PC-3 (cell line): Measurements from ENCODE around the gene APOD. TPM values are rescaled to one million over a fixed set of nuclear protein-coding genes. Genes with fewer than 3 reads are reported as not detected.

Experiments used
- ATAC-seq: fragments of 200-7000 bp; cut with Tn5 transposase; 2 replicates; pipeline ENCODE4 v1.9.1; 2020; ENCODE audit warnings: mild to moderate bottlenecking, moderate library complexity
- BruUV-seq: library from RNA; stranded (reverse); fragments of 400-500 nt; replicated peaks from 2 replicates; lab custom pipeline; 2021; lab: Mats Ljungman, UMichigan
- CTCF ChIA-PET: fragments of 300-600 bp; sonication (Branson Sonifier 250); formaldehyde crosslinking; loops from one replicate; lab custom pipeline; 2022; ENCODE audit warnings: antibody characterized with exemption; lab: Charles Lee
- POLR2A ChIA-PET: fragments of 300-600 bp; sonication (Branson Sonifier 250); formaldehyde crosslinking; loops from one replicate; lab custom pipeline; 2022; ENCODE audit warnings: antibody characterized with exemption; ENCODE audit not compliant: unreplicated experiment; lab: Charles Lee
- DNase-seq: peaks from one replicate; pipeline ENCODE4 v3.0.0-alpha.2; 2015
- H2AFZ ChIP-seq: fragments of 300-600 bp; sonication (generic); 2 replicates; pipeline ENCODE4 v1.6.0; 2016; ENCODE audit warnings: antibody characterized with exemption, low read length
- H3F3A ChIP-seq: fragments of 300-600 bp; sonication (generic); one replicate; pipeline ENCODE4 v1.6.0; 2017; ENCODE audit warnings: antibody characterized with exemption, low read length, control low read depth, mild to moderate bottlenecking; ENCODE audit not compliant: unreplicated experiment
- H3K27ac ChIP-seq: fragments of 300-600 bp; sonication (generic); 2 replicates; pipeline ENCODE4 v1.5.1; 2016; ENCODE audit warnings: mild to moderate bottlenecking, low read length
- H3K27me3 ChIP-seq: fragments of 300-600 bp; sonication (generic); 2 replicates; pipeline ENCODE4 v1.6.1; 2016; ENCODE audit warnings: low read length, mixed read lengths
- H3K36me3 ChIP-seq: fragments of 300-600 bp; sonication (generic); 2 replicates; pipeline ENCODE4 v1.6.1; 2016; ENCODE audit warnings: low read depth, mixed run types, low read length, mixed read lengths
- H3K4me1 ChIP-seq: fragments of 300-600 bp; sonication (generic); 2 replicates; pipeline ENCODE4 v1.5.1; 2016; ENCODE audit warnings: low read length; ENCODE audit not compliant: insufficient read depth
- H3K4me2 ChIP-seq: fragments of 300-600 bp; sonication (generic); 2 replicates; pipeline ENCODE4 v1.6.0; 2016; ENCODE audit warnings: low read length
- H3K4me3 ChIP-seq: fragments of 300-600 bp; sonication (generic); 2 replicates; pipeline ENCODE4 v1.5.1; 2016; ENCODE audit warnings: mild to moderate bottlenecking, low read length, mixed read lengths
- H3K79me2 ChIP-seq: fragments of 300-600 bp; sonication (generic); 2 replicates; pipeline ENCODE4 v1.6.1; 2017; ENCODE audit warnings: low read length, mixed read lengths
- H3K9ac ChIP-seq: fragments of 300-600 bp; sonication (generic); 2 replicates; pipeline ENCODE4 v1.6.0; 2016; ENCODE audit warnings: mild to moderate bottlenecking, low read length
- H3K9me2 ChIP-seq: fragments of 300-600 bp; sonication (generic); replicated peaks from 2 replicates; pipeline ENCODE4 v1.6.1; 2016; ENCODE audit warnings: mixed run types, low read length, mixed read lengths
- H3K9me3 ChIP-seq: fragments of 300-600 bp; sonication (generic); 2 replicates; pipeline ENCODE4 v1.6.1; 2016; ENCODE audit warnings: low read length, mixed read lengths
- H4K20me1 ChIP-seq: fragments of 300-600 bp; sonication (generic); 2 replicates; pipeline ENCODE4 v1.6.1; 2016; ENCODE audit warnings: low read length, mixed read lengths
- EZH2 ChIP-seq: fragments of 300-600 bp; sonication (generic); IDR thresholded peaks from one replicate; pipeline ENCODE4 v1.6.1; 2017; ENCODE audit warnings: antibody characterized with exemption, mild to moderate bottlenecking, low read length; ENCODE audit not compliant: unreplicated experiment
- EZH2phosphoT487 ChIP-seq: fragments of 300-600 bp; sonication (generic); IDR thresholded peaks from 2 replicates; pipeline ENCODE4 v1.6.1; 2018; ENCODE audit warnings: mild to moderate bottlenecking, antibody characterized with exemption, low read length, borderline replicate concordance
- intact Hi-C: fragments of 100-400 bp; cut with micrococcal nuclease; formaldehyde crosslinking; loops from 2 replicates; pipeline ENCODE4 v1.9.0; 2023
- total RNA-seq: library from RNA; depleted of rRNA; stranded (reverse); fragments of >200 nt; gene quantifications from 2 replicates; pipeline ENCODE4 v1.2.3, GENCODE V29; 2014
- TF ChIP-seq, protein P1 (sequence below): fragments of 300-600 bp; sonication (generic); conservative IDR thresholded peaks from 2 replicates; pipeline ENCODE4 v1.5.1; 2017; ENCODE audit warnings: antibody characterized with exemption, low read depth, mild to moderate bottlenecking, low read length

Gene APOD
- total RNA-seq, 1 experiment from 2014 or later = not detected

DNA sequence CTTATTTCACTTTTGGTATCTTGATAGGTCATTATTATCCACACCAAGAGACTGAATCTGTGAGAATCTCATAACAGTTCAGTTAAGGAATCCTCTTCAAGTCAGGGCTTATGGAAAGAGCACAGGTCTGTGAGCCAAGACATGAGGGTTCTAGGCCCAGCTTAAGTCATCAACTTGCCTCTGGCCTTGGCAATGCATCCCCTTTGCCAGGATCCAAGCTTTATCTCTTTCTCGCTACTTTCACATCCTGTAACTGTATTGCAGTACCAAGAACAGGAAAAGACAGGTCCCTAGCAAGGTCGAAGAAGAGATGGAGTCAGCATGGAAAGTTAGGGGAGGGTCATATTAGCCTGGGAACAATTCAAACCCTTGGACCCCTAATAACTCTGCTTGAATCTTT, 13.5 kb upstream of the APOD start:
- no TSS peak for BruUV-seq
- TF ChIP-seq EZH2phosphoT487 = no peak
- no peak for TF ChIP-seq EZH2
- TF ChIP-seq, protein P1, sequence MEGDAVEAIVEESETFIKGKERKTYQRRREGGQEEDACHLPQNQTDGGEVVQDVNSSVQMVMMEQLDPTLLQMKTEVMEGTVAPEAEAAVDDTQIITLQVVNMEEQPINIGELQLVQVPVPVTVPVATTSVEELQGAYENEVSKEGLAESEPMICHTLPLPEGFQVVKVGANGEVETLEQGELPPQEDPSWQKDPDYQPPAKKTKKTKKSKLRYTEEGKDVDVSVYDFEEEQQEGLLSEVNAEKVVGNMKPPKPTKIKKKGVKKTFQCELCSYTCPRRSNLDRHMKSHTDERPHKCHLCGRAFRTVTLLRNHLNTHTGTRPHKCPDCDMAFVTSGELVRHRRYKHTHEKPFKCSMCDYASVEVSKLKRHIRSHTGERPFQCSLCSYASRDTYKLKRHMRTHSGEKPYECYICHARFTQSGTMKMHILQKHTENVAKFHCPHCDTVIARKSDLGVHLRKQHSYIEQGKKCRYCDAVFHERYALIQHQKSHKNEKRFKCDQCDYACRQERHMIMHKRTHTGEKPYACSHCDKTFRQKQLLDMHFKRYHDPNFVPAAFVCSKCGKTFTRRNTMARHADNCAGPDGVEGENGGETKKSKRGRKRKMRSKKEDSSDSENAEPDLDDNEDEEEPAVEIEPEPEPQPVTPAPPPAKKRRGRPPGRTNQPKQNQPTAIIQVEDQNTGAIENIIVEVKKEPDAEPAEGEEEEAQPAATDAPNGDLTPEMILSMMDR = no peak
- CTCF ChIA-PET = no interaction called here
- Histone ChIP-seq H2AFZ (no peak overlapping the region), H3K9ac (no peak overlapping the region), H3K9me3 (no peaks in the 10 kb centered on the region), H3K4me3 (no peak overlapping the region), H3K9me2 (no peaks in the 10 kb centered on the region), H3K27me3 (no peaks in the 10 kb centered on the region), H3K79me2 (no peaks in the 10 kb centered on the region), H3K27ac (no peak overlapping the region), H3K4me1 (no peaks in the 10 kb centered on the region), H4K20me1 (no peaks in the 10 kb centered on the region), H3F3A (no peaks in the 10 kb centered on the region), H3K4me2 (no peak overlapping the region), H3K36me3 (no peaks in the 10 kb centered on the region)
- ATAC-seq (no peak), DNase-seq (no peak)
- POLR2A ChIA-PET = no interaction called here
- intact Hi-C loops = no loop called here

DNA sequence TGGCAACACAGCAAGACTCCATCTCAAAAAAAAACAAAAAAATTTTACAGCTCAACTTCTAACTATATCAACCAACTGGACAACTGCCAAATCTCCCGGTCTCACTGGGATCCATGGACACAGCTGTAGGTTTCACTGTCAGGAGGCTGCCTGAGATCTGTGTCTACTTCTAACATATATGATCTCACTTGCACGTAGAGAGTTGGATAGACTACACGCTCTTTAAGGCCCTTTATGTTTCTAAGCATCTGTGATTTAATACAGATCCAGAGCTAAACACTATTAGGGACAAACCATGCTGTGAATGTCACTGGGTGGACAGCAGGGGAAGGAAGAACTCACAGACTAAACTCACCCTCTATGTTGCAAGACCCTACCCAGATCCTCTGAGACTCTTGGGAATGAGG, 13.0 kb upstream of the APOD start:
- TF ChIP-seq EZH2phosphoT487 = no peak
- TF ChIP-seq, protein P1 = no peak
- Histone ChIP-seq H3K4me3 (no peak overlapping the region), H3K9me3 (no peaks in the 10 kb centered on the region), H3K4me1 (no peaks in the 10 kb centered on the region), H3F3A (no peaks in the 10 kb centered on the region), H3K9me2 (no peaks in the 10 kb centered on the region), H3K79me2 (no peaks in the 10 kb centered on the region), H3K9ac (no peak overlapping the region), H2AFZ (no peak overlapping the region), H3K27me3 (no peaks in the 10 kb centered on the region), H3K4me2 (no peak overlapping the region), H3K27ac (no peak overlapping the region), H3K36me3 (no peaks in the 10 kb centered on the region), H4K20me1 (no peaks in the 10 kb centered on the region)
- BruUV-seq = no TSS peak
- CTCF ChIA-PET = no interaction called here
- ATAC-seq = no peak
- no peak for DNase-seq
- intact Hi-C loops = no loop called here
- POLR2A ChIA-PET = no interaction called here

DNA sequence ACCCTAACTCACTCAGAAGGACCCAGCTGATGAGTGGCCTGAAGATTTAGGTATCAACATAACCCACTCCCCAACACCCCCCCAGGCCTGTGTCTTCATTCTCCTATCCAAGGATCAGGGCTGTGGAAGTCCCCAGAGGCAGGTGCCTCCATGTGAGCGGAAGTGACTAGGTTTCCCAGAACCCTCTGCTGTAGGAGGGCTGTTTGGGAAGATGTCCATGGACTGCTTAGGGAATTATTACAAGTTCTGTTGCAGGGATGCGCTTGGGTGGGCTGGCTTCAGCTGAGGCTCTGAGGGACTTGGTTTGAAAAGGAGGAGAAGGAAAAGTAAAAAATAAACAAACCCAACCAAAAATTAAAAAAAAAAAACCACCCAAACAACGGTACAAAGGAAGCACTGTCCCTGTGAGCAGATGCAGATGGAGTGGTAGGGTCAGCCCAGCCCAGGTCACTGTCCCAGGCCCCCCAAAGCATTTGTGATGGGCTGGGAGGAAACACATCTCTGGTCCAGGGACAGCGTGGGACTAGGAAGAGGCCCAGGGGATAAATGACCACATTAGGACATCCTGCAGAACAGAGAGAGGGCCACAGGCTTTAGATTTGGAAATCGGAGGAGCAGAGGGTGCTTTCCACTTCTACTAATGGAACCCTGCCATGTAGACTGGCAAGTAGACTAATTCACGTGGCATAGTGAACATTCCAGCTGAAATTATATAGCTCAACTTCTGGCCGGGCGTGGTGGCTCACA, 12.2 kb upstream of the APOD start:
- intact Hi-C loops = no loop called here
- Histone ChIP-seq H3K27ac (no peak overlapping the region), H3K4me2 (no peak overlapping the region), H3K4me3 (no peak overlapping the region), H3K27me3 (no peaks in the 10 kb centered on the region), H3K9ac (no peak overlapping the region), H3F3A (no peaks in the 10 kb centered on the region), H3K9me3 (no peaks in the 10 kb centered on the region), H3K9me2 (no peaks in the 10 kb centered on the region), H3K36me3 (no peaks in the 10 kb centered on the region), H3K4me1 (no peaks in the 10 kb centered on the region), H3K79me2 (no peaks in the 10 kb centered on the region), H2AFZ (no peak overlapping the region), H4K20me1 (no peaks in the 10 kb centered on the region)
- POLR2A ChIA-PET = no interaction called here
- TF ChIP-seq, protein P1 = no peak
- TF ChIP-seq EZH2phosphoT487 (no peak), EZH2 (no peak)
- ATAC-seq = no peak
- DNase-seq = no peak
- BruUV-seq = no TSS peak
- CTCF ChIA-PET = no interaction called here
